Middle frontal gyrus (tissue), 1 donor: ENCODE measurements around the gene SLC7A14.
"Not testable (repeated sequence)": the region's sequence is repeated elsewhere in the genome, so short reads cannot be mapped to it uniquely, and the experiment has no call there.

Experiments
- DNase-seq: peaks from one replicate; pipeline ENCODE4 v3.0.0-alpha.2; 2015; ENCODE audit warnings: low spot score; ENCODE audit errors: extremely low spot score

Gene SLC7A14

DNA sequence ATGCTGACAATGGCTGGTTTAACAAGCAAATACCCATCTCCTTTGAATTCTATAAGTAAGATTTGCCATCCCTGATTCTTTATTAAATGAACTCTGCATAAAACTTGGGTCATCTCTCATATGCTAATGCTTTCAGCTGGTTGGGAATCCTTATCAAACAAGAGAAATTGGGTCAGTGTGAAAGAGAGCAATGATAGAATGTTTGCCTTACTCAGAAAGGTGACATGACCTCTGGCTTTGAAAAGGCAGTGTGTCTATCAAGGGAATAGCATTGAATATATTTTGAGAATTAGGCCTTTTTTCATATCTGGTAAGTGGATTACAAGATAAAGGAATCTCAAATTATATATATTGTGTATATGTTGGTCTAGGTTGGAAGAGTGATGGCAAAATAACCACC is 8.7 kb upstream of the SLC7A14 start:
- no peak for DNase-seq

DNA sequence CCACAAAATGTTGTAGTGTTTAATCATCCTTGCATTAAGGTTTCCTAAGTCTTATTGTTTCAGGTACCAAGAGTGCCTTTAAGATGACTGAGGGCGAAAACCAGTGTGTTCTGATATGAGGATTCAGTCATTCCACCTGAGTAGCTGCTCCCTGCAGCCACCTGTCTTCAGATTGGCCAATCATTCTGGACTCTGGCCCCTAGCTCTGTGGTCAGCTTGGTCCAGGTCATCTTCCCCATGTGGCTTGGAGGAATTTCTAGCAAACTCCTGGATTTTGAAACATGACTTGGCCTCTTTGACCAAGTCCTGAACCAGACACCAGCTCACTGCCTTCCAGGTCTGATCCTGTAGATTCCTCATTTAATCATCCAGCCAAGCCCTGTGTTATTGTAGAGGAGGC is 7.8 kb upstream of the SLC7A14 start:
- no peak for DNase-seq

DNA sequence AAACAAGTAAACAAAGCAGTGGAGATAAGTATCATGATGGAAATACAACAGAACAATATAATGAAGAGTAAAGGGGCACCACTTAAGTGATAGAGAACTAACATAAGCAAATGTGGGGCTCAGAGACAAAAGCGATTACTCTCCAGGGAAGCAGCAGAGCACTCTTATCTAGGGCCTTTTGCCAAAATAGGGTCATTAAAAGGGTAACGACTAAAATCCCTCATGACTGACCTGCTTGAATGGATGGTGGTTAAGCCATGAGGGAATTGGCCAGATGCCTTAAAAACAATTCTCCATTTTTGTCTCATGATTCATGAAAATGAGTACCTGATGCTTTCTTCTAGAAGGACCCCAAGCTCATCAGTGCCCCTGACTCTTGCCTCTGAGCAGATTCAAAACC is 3.2 kb upstream of the SLC7A14 start:
- no peak for DNase-seq

DNA sequence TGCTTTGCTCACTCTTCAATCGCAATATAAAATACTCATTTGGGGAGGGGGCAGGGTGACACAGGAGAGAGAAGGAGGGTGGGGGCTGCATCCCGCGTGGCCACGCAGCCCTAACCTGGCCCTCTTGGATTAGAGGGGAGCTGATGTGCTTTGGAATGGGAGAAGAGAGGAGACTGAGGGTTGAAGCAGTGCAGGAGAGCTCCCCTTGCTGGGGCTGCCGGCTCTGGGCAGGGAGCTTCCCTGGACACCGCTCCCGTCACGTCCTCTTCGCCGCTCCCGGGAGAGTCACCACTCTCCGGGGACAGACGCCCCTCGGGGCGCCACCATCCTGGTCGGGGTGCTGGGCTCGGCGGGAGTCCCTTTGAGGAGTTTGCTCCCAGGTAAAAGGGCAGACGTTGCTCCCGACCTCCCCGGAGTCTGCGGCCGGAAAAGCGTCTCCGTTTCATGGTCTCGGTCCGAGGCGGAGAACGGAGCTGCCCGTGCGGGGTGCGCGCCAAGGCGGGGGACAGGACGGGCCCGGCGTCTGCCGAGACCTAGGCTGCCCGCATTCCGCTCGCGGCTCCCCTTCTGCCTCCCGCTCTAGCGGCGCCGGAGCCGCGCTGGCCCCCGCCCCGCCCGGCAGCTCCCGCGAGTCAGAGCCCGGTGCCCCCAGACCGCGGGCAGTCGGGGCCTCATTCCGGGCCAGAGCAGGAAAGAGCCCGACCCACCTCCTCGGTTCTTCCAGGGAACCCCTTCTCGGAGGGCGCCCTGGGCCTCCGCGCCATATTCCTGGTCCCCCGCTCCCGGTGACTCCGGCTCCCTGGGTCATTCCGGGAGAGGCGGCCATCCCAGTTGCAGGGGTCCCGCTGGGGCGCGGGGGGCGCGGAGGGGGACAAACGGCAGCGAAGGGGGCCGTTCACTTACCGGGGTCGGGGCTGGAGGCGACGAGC is 603 bp downstream of the SLC7A14 start:
- no peak for DNase-seq

DNA sequence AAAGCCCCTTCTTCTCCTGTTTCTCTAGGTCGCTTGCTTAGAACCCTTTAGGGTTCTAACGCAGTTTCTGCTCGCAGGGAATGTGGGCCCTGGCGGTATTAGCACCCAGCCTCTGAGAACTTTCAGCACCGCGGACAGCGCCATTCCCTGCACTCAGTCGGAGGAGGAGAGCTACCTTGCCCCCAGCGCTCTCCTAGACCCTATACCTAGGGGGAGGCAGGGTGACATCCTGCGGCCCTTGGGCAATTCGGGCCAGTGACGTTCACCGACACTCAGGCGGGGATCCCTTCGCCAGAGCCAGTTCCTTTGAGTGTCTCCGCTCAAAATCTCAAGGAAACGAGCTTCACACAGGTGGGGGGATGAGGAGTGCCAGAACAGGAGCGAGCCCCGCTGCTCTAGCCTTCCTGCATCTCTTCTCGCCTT is 1.3 kb downstream of the SLC7A14 start:
- DNase-seq: no peak

DNA sequence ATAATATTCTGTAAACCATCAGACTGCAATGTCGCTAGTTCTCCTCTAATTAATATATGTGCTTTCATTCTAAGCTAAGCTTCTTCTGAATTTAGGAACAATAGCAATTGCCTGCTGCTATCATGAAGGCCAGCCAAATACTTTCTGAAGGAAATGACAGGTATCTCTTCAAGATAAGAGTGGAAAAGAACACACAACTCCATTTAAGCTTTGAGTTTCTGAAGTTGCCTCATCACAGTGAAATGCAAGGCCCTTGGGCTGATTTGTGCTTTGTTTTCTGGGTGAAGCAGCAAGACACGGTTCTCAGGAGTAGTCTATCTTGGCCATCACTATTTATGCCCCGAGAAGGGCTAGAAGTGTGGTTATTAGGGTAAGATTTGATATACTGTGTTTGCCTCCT is 6.2 kb downstream of the SLC7A14 start:
- no peak for DNase-seq

DNA sequence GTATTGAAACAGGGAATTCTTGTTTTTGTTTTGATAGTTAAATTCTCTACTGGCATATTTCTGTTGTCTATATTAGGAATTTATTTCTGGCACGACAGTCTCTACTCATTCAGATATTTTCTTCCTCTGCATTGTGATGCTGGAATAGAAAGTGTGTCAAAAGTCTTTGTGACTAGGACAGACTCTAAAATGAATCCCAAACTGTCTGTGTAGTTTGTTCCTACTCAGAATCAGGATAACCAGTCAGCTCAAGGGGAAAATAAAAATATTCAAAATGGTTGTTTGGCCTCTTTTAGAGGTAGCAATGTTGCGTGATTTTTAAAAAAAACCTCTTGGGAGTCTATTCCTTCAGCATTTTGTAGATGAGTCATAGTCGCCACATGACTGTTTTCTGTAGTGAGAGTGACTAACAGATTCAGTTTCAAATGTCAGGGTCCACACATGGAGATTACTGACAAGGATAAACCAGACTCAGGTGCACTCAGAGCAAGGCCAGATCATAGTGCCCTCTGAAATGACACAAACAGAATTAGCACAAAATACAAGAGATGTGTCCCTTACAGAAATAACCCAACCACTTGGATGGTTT is 13.1 kb downstream of the SLC7A14 start:
- DNase-seq: no peak

DNA sequence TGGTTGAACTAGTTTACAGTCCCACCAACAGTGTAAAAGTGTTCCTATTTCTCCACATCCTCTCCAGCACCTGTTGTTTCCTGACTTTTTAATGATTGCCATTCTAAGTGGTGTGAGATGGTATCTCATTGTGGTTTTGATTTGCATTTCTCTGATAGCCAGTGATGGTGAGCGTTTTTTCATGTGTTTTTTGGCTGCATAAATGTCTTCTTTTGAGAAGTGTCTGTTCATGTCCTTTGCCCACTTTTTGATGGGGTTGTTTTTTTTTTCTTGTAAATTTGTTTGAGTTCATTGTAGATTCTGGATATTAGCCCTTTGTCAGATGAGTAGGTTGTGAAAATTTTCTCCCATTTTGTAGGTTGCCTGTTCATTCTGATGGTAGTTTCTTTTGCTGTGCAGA is 18.3 kb downstream of the SLC7A14 start:
- not testable (repeated sequence) for DNase-seq

DNA sequence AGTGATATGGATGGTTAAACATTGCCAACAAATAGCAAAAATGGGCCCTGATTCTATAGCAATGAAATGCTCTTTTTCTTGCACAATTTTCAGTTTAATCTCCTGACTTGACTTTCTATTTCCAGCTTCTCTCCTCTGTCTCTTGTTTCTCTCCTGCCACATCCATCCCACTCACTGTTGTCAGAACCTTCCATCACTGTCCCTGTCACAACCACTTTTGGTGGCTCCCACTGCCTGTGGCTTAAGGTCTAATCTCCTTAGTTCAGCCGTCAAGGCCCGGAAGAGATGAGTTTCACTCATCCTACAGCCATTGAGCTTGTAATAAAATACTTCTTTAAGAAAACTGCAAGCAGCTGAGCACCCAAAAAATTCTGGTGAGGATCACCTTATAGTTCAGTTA is 19.5 kb downstream of the SLC7A14 start:
- no peak for DNase-seq

DNA sequence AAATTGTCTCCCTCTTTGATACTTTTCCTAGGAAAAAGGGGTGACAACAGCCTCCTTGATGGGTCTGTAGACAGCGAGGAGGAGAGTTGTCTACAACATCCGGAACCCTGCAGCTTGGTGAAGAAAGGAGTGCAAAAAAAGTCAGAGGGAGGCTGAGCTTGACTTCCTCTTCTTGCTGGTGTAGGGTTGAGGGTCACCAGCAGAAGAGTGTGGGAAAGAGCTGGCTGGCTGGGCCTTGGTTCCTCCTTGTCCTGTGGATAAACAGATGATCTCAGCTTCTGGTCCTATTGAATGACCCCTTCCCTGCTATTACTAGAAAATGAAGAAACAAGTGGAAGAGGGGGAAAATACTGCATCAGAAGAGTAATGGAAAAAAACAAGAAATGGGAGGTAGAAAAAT is 20.4 kb downstream of the SLC7A14 start:
- DNase-seq: no peak

DNA sequence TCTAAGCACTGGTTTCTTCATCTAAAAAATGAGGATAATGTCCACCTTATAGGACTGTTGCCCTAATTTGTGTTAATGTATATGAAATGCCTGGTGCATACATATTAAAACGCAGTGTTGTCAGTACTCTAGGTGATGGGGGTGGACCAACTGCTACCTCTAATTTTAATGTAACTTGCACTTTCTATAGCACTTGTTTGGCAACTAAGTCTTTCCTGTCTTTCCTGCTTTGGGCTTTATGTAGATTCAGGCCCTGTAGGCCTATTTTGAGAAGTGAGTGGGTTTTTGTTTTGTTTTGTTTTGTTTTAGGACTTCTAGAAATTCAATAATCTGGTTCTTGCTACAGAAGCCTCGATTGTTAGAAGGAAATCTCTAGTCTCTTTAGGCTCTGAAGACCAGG is 21.2 kb downstream of the SLC7A14 start:
- no peak for DNase-seq

DNA sequence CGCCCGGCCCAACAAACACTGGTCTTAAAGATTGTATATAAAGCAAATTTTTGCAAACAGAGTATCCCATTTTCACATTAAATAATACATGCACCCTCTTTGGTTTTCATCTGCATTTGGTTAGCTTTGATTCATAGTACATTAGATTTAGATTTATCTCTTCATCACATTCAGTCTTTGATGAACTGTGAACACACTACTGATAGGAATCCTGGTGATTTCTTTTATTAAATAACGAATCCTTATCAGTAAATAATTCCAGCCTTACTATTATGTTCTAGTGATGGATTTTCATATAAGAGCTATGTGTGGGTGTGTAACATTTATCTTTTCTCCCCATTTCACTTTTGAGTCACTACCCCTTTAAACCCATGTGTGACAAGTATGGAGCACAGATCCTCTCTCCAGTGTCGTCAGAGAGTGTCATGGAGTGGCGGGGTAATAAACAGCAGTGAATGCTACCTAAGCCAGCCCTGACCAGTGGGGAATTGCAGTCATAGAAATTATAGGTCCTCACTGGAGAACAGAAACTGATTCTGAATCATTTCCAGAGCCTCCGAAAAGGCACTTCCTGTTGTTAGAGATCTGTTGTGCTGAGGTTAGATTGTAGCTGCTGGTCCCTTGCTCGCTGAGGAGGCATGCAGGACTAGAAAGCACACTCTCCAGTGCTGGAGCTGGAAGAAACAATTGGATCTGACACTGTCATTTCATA is 22.0 kb downstream of the SLC7A14 start:
- DNase-seq: no peak

DNA sequence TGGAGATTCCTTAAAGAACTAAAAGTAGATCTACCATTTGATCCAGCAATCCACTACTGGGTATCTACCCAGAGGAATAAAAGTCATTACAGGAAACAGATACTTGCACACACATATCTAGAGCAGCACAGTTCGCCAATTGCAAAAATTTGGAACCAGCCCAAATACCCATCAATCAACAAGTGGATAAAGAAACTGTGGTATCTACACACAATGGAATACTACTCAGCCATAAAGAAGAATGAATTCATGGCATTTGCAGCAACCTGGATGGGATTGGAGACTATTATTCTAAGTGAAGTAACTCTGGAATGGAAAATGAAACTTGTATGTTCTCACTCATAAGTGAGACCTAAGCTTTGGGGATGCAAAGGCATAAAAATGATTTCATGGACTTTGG is 23.8 kb downstream of the SLC7A14 start:
- no peak for DNase-seq

DNA sequence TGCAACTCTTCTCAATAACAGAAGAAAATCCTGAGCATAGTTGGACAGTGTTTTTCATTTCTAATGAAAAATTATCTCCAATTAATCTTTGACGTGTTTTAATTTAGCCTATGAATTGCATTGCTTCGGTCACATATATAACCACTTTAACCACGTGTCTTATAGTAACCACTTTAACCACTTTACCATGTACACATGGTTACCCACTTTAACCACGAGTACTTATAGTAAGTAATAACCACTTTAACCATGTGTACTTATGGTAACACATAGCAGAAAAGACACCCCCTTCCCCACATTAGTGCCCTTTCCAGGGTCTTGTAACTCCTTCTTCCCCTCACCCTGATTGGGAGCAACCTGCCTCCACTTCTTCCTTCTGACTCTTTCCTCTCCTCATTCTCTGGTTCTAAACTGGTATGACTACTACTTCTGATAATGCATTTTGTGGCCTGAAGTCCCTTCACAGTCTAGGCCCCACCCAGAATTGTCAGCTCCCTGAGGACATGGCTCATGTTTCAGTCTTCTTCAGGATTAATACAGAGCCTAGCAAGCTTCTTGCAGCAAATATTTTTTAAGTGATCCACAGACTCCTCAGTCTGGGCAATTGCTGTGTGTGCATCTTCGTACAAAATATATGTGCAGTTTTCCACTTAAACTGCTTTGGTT is 25.0 kb downstream of the SLC7A14 start:
- DNase-seq: no peak

DNA sequence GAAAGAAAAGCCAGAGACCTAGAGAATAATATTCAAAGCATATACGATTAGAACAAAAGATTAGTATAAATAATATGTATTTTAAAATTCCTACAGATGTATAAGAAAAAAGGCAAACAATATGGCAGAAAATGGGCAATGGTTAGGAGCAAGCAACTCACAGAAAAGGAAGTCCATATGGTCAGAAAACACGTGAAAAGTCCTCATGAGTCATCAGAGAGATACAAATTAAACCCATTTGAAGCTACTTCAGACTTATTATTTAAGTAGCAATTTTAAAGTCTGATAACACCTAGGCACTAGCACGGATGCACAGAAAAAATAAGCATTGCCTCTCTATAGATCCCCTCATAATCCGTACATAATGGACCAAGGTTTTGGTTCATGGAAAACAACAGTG is 25.6 kb downstream of the SLC7A14 start:
- no peak for DNase-seq

DNA sequence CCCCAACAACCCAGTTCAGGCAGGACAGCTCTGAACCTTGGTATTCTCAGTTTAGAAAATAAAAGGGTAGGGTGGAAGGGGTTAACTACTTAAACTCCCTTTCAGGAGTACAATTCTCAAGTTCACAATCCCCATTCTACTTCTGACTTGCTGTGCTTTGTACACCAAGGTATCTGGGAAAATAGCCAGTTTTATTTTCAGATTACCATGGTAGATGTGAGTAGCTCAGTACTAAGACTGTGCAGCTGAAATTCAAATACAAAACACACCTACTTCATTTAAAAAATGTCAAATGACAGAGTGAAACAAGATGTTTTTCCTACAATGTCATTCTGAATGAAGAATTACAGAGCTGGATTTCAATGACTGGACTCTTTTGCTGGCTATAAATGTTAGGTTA is 27.4 kb downstream of the SLC7A14 start:
- no peak for DNase-seq

DNA sequence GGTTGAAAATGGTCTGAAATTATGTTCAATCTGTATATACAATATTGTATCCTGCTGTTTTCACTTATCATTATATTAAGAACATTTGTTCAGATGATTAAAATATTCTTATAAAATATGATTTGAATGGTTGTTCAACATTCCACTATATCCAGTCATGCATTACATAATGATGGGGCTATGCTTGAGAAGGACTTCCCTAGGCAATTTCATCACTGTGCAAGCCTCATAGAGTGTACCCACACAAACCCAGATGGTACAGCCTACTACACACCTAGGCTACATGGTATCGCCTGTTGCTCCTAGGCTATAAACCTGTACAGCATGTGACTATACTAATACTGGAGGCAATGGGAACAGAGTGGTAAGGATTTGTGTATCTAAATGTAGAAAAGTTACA is 30.5 kb downstream of the SLC7A14 start:
- no peak for DNase-seq

DNA sequence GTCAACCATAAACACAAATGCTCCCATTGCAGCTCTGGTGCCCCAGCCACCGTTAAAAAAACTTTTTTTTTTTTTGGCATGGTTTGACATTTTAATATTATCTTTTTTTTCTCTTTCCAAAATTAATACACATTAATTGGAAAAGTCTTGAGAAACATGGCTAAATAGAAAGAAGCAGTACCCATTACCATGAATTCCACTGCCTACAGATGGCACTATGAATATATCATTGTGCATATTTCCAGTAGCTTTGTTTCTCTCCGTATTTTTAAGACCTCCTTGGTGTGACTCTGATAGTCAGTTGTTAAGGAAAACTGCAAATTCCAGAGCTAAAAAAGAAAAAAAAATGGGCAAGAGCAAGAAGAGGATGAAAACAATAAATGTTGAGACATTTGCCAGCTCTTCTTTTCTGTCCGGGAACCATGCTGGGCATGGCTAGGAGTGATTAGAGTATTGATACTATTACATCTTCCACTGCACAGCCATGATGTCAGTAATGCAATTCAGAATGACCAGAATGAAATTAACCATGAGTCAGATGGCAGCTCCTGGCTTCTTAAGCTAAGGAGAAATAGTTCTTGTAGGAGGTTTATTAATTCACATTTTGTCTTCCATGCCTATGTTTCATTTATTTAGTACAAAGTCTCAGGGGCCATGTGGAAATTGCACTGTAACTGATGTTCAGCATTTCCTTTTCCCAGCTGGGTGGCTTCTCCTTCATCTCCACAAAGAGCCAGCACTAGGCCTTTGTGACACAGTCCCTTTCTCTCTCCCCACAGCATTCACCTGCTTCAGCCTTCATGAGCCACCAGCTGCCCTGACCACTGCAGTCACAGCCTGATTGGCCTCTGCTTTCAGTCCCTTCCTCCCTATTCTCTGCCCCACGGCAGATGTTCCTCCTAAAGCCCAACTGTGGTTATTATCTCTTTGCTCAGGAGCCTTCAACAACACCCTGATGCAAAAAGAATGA is 31.8 kb downstream of the SLC7A14 start:
- DNase-seq: no peak

DNA sequence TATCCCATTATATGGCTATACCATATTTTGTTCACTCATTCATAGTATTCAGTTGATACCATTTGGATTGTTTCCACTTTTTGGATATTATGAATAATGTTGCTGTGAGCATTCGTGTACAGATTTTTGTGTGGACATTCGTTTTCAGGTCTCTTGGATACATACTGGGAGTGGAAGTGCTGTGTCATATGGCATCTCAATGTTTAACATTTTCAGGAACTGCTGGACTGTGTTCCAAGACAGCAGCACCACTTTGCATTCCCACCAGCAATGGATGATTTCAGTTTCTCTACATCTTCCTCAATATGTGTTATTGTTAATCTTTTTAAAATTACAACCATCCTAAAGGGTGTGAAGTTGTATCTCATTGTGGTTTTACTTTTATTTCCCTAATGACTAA is 34.6 kb downstream of the SLC7A14 start:
- no peak for DNase-seq

DNA sequence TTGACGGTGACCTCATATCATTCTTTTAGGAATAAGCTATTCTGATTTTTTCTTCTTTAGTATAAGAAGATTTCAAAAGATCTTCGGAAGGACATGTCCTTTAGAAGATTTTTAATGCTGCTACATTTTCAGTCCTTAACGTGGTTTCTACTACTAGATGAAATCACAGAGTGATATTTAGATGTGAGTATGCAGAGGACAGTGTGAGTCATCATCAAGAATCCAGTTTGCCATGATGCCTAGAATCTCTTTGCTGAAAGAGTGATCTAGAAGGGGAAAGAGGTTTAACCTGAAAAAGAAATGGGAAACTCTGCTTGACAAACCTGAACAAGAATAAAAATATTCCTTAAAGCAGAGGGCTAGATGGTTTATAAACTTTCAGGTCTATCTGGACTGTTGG is 43.2 kb downstream of the SLC7A14 start:
- no peak for DNase-seq

DNA sequence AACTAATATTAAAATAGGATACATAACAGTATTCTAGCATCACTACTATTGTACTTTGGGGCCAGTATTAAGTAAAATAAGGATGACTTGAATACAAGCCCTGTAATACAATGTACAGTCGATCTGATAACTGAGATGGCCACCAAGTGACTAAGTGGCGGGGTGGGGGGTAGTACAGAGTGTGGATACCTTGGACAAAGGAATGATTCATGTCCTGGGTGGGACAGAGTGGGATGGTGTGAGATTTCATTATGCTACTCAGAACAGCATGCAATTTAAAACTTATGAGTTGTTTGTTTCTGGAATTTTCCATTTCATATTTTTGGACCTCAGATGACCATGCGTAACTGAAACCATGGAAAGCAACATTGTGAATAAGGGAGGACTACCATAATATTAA is 46.0 kb downstream of the SLC7A14 start:
- no peak for DNase-seq
